Measurements from ENCODE around the gene LRRC2.
"Not testable (repeated sequence)": the region's sequence is repeated elsewhere in the genome, so short reads cannot be mapped to it uniquely, and the experiment has no call there.

LRRC2 gene

GRCh38 chr3:46566040-46566641, at the start of gene LRRC2:
TSS of gene LRRC2 (minus strand) at chr3:46566302. CDS start at chr3:46551591, 14,711 bp downstream.
- DNase-seq (ENCODE audit: low read depth in 2 of 2): no peak

- no peak for DNase-seq (ENCODE audit: low read depth in 2 of 2)
Observed at GRCh38 chr3:46615050-46615775, 49.1 kb upstream of the LRRC2 start.

- no peak for DNase-seq (ENCODE audit: low read depth in 2 of 2)
Observed at GRCh38 chr3:46614431-46614830, 48.3 kb upstream of the LRRC2 start.

GRCh38 chr3:46613313-46614005, 47.4 kb upstream of the LRRC2 start:
- no peak for DNase-seq (ENCODE audit: low read depth in 2 of 2)

- DNase-seq (ENCODE audit: low read depth in 2 of 2): no peak
Observed at GRCh38 chr3:46612324-46612723, 46.2 kb upstream of the LRRC2 start, which contains the start of gene FAM240A. TSS of gene FAM240A (plus strand) at chr3:46612525. CDS start at chr3:46612684, 159 bp downstream.

GRCh38 chr3:46609944-46610722, 44.0 kb upstream of the LRRC2 start:
- DNase-seq (ENCODE audit: low read depth in 2 of 2): no peak

- no peak for DNase-seq (ENCODE audit: low read depth in 2 of 2)
Observed at GRCh38 chr3:46609212-46609721, 43.2 kb upstream of the LRRC2 start.

- no peak for DNase-seq (ENCODE audit: low read depth in 2 of 2)
Observed at GRCh38 chr3:46607603-46608028, 41.5 kb upstream of the LRRC2 start.

- no peak for DNase-seq (ENCODE audit: low read depth in 2 of 2)
Observed at GRCh38 chr3:46604127-46604526, 38.0 kb upstream of the LRRC2 start.

GRCh38 chr3:46603446-46604046, 37.4 kb upstream of the LRRC2 start:
- DNase-seq (ENCODE audit: low read depth in 2 of 2): no peak

GRCh38 chr3:46599590-46599989, 33.5 kb upstream of the LRRC2 start:
- no peak for DNase-seq (ENCODE audit: low read depth in 2 of 2)

- no peak for DNase-seq (ENCODE audit: low read depth in 2 of 2)
Observed at GRCh38 chr3:46595819-46596314, 29.8 kb upstream of the LRRC2 start.

- no peak for DNase-seq (ENCODE audit: low read depth in 2 of 2)
Observed at GRCh38 chr3:46594723-46595122, 28.6 kb upstream of the LRRC2 start.

- no peak for DNase-seq (ENCODE audit: low read depth in 2 of 2)
Observed at GRCh38 chr3:46593979-46594378, 27.9 kb upstream of the LRRC2 start.

GRCh38 chr3:46593274-46593862, 27.3 kb upstream of the LRRC2 start:
- DNase-seq (ENCODE audit: low read depth in 2 of 2): no peak

GRCh38 chr3:46587268-46587667, 21.2 kb upstream of the LRRC2 start:
- DNase-seq (ENCODE audit: low read depth in 2 of 2): not testable (repeated sequence)

- DNase-seq (ENCODE audit: low read depth in 2 of 2): no peak
Observed at GRCh38 chr3:46586738-46587246, 20.7 kb upstream of the LRRC2 start.

- no peak for DNase-seq (ENCODE audit: low read depth in 2 of 2)
Observed at GRCh38 chr3:46585799-46586693, 19.9 kb upstream of the LRRC2 start.

All from stimulated activated CD8-positive, alpha-beta memory T cell treated with anti-CD3 and anti-CD28 coated beads, Interleukin-15, amount 100 ng/mL, for 48 hours (primary cell).